Muscle of leg (tissue), 11 donors: ENCODE data around the gene MIA. TPM values are rescaled to one million over a fixed set of nuclear protein-coding genes. Genes with fewer than 3 reads are reported as not detected.
A peak's percentile ranks its signal among the peaks of the same experiment; 100 is the strongest.
"Not testable (repeated sequence)": the region's sequence is repeated elsewhere in the genome, so short reads cannot be mapped to it uniquely, and the experiment has no call there.

ENCODE experiments used
- DNase-seq: peaks from one replicate; pipeline ENCODE4 v3.0.0; 2013
- H3K27ac ChIP-seq: one replicate; pipeline ENCODE4 v1.5.1; 2013; ENCODE audit warnings: mild to moderate bottlenecking, low read length, control low read depth
- H3K27me3 ChIP-seq: one replicate; pipeline ENCODE4 v1.6.1; 2013; ENCODE audit warnings: low read length; ENCODE audit not compliant: control insufficient read depth, insufficient read depth
- H3K36me3 ChIP-seq: one replicate; pipeline ENCODE4 v1.6.1; 2013; ENCODE audit warnings: low read length; ENCODE audit not compliant: control insufficient read depth, insufficient read depth
- H3K4me1 ChIP-seq: one replicate; pipeline ENCODE4 v1.6.1; 2013; ENCODE audit warnings: low read length; ENCODE audit not compliant: control insufficient read depth, insufficient read depth
- H3K4me3 ChIP-seq: one replicate; pipeline ENCODE4 v1.5.1; 2013; ENCODE audit warnings: low read length, control low read depth
- H3K9me3 ChIP-seq: replicated peaks from 2 replicates; pipeline ENCODE4 v1.6.1; 2013; ENCODE audit warnings: low read depth, low read length; ENCODE audit not compliant: control insufficient read depth
- WGBS: methylation state at CpG from one replicate; pipeline ENCODE4 v1.1.5; 2013; ENCODE audit warnings: missing lambda C conversion rate; ENCODE audit not compliant: insufficient coverage; 5-methylcytosine and 5-hydroxymethylcytosine counted together
- polyA plus RNA-seq, 8 donors: library from polyadenylated mRNA; unstranded; fragments of 120-200 nt; gene quantifications; one replicate each; pipeline versions ENCODE4 v1.2.1 to v1.2.3, GENCODE V29; 2013; ENCODE audit warnings: inconsistent platforms in 1 of 8, low replicate concordance in 1 of 8; ENCODE audit not compliant: insufficient read length in 8 of 8, insufficient read depth in 1 of 8
- total RNA-seq: library from RNA; stranded (reverse); fragments of 120-200 nt; gene quantifications from one replicate; pipeline ENCODE4 v1.2.4, GENCODE V29; 2013

The MIA gene
- total and polyA plus RNA-seq, 9 donors, result 0.67 to 5.9 (median 3.1) TPM; not detected in 1

DNA sequence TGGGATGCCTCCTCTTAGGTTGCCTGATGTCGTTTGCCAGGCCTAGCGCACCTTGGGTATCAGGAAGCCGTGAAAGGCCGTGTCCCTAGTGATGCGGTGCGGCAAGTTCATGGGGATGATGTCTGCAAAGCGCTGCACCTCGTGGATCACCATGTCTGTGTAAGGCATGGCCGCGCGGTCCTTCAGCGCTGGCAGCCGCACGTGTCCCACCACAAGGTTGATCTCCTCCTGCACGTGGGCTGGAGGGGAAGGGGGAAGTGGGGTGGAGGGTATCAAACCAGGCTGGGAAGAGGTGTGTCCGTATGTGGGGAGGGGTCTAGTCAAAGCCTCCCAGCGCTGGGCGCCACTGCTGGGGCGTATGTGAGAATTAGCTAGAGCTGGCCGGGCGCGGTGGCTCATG lies 46.8 kb downstream of the MIA start:
- Histone ChIP-seq H3K36me3 (peaks cover 6% of the 10 kb centered on the region), H3K4me3 (no peak overlapping the region), H3K27me3 (no peaks in the 10 kb centered on the region), H3K27ac (no peak overlapping the region), H3K4me1 (peaks cover 11% of the 10 kb centered on the region), H3K9me3 (no peaks in the 10 kb centered on the region)
- 81% methylated on average over 17 of the region's 22 CpGs for WGBS
- no peak for DNase-seq

GRCh38 chr19:40822704-40823553 lies 47.6 kb downstream of the MIA start:
- DNase-seq, result peak; percentile 16
- not testable (repeated sequence) for H3K27ac ChIP-seq, H3K9me3 ChIP-seq, H3K36me3 ChIP-seq, H3K27me3 ChIP-seq, H3K4me3 ChIP-seq
- WGBS, result 50% methylated on average over 2 of the region's 9 CpGs
- H3K4me1 ChIP-seq, result peaks cover 11% of the 10 kb centered on the region

- H3K27me3 ChIP-seq, H3K36me3 ChIP-seq, H3K4me3 ChIP-seq, H3K9me3 ChIP-seq, DNase-seq, H3K4me1 ChIP-seq, H3K27ac ChIP-seq: not testable (repeated sequence)
- WGBS, result 86% methylated on average over 8 of the region's 16 CpGs
Observed at GRCh38 chr19:40824916-40825315, 49.6 kb downstream of the MIA start.

DNA sequence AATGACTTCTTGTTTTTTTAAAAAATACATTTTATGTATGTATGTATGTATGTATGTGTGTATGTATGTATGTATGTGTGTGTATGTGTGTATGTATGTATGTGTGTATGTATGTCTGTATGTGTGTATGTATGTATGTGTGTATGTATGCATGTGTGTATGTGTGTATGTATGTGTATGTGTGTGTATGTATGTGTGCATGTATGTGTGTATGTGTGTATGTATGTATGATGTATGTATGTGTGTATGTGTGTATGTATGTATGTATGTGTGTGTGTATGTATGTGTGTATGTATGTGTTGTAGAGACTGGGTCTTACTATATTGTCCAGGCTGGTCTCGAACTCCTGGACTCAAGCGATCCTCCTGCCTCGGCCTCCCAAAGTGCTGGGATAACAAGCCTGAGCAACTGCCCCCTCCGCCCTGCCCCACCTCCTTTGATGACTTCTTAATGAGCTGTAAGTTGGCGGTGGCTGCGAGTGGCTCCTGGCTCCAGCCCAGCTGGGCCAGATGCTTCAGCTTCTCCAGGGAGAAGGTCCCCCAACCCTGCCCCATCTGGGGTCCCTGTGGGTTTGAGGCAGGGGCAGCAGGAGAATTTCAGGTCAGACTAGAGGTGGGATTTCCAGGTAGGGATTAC lies 50.3 kb downstream of the MIA start:
- not testable (repeated sequence) for H3K27ac ChIP-seq, H3K9me3 ChIP-seq, H3K4me3 ChIP-seq, H3K36me3 ChIP-seq, DNase-seq, H3K4me1 ChIP-seq, H3K27me3 ChIP-seq
- WGBS, result no CpG with 5 or more reads among the region's 6 CpGs

DNA sequence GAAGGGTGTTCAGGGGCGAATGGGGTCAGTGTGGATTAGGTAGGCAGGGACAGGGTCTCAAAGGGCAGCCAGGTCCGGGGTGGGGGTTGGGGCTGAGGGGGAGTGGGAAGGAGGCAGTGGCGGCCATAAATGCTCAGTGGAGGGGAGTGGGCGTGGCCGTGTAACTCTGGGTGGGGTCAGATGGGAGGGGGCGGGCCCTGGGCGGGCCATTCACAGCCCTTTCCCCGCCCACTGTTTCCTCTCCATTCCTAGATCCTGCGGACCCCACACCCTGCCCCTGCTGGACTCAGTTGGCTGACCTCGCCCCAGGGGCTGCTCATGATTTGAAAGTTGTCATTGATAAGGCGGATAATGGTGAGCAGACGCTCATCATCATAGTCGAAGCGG lies 51.0 kb downstream of the MIA start:
- H3K27me3 ChIP-seq, H3K36me3 ChIP-seq, H3K4me1 ChIP-seq, H3K9me3 ChIP-seq, H3K27ac ChIP-seq, H3K4me3 ChIP-seq, DNase-seq: not testable (repeated sequence)
- WGBS, result 91% methylated on average over 6 of the region's 14 CpGs

DNA sequence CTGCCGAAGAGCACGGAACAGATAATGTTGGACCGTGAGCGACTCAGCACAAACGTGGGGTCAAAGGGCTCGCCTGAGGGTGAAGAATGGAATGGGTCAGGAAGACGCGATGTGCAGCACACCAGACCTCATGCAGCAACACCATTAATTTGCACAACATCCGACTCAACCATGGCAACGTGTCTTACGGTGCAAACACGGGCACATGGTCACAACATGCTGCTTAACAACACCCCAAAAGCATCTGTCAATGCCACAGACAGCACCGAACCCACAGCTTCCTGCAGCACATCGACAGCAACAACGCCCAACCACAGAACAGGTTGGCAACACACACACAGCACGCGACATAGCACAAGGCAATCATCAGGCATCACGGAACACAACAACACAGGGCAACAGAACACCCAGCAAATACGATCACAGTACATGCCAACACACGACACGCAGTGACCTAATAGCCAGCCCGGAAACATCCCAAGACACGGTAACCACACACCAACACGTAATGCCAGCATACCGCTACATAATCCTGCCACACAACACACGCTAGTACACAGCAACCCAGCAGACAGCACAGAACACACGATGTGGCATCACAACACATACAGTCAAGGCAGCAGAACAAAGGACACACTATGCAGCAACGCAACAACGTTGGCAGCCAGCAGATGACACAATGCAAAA lies 51.5 kb downstream of the MIA start:
- WGBS, result 84% methylated on average over 20 of the region's 29 CpGs
- not testable (repeated sequence) for H3K9me3 ChIP-seq, H3K27ac ChIP-seq, H3K4me3 ChIP-seq, DNase-seq, H3K4me1 ChIP-seq, H3K27me3 ChIP-seq, H3K36me3 ChIP-seq

Other genes with a start within 250 kb of the MIA start
- 8.2 TPM for gene SHKBP1, start 198.6 kb upstream of the MIA start, total RNA-seq
- gene SHKBP1, start 198.6 kb upstream of the MIA start, polyA plus RNA-seq, result 10 to 100 TPM; 18.6 to 29.8 (median 21.6) TPM
- 69.6 TPM for gene LTBP4, start 174.2 kb upstream of the MIA start, total RNA-seq
- 100 to 1,000 TPM; 209 to 383 (median 313) TPM for gene LTBP4, start 174.2 kb upstream of the MIA start, polyA plus RNA-seq
- gene NUMBL, start 84.9 kb upstream of the MIA start, total RNA-seq, result 14.6 TPM
- gene NUMBL, start 84.9 kb upstream of the MIA start, polyA plus RNA-seq, result 10 to 100 TPM; 26.7 to 39.5 (median 33.5) TPM
- gene COQ8B, start 58.6 kb upstream of the MIA start, total RNA-seq, result 18.2 TPM
- 10 to 100 TPM; 19.4 to 26.5 (median 23.6) TPM for gene COQ8B, start 58.6 kb upstream of the MIA start, polyA plus RNA-seq
- 8.2 TPM for gene ITPKC, start 58.4 kb upstream of the MIA start, total RNA-seq
- gene ITPKC, start 58.4 kb upstream of the MIA start, polyA plus RNA-seq, result 10 to 100 TPM in 7 of 8 donors, 1 to 10 TPM in 1; 8.2 to 13.0 (median 11.5) TPM
- gene ACTMAP, start 25.0 kb upstream of the MIA start, total RNA-seq, result 1.2 TPM
- gene ACTMAP, start 25.0 kb upstream of the MIA start, polyA plus RNA-seq, result 10 to 100 TPM in 6 of 8 donors, 1 to 10 TPM in 2; 7.8 to 13.0 (median 11.2) TPM
- 27.0 TPM for gene SNRPA, start 24.3 kb upstream of the MIA start, total RNA-seq
- 10 to 100 TPM; 56.2 to 88.4 (median 74.5) TPM for gene SNRPA, start 24.3 kb upstream of the MIA start, polyA plus RNA-seq
- 6.0 TPM for gene RAB4B, start 2.7 kb downstream of the MIA start, total RNA-seq
- 10 to 100 TPM in 3 of 8 donors, 1 to 10 TPM in 5; 7.2 to 11.0 (median 9.6) TPM for gene RAB4B, start 2.7 kb downstream of the MIA start, polyA plus RNA-seq
- gene EGLN2, start 23.7 kb downstream of the MIA start, total RNA-seq, result 52.0 TPM
- 10 to 100 TPM; 46.8 to 58.7 (median 52.4) TPM for gene EGLN2, start 23.7 kb downstream of the MIA start, polyA plus RNA-seq
- not detected for gene CYP2A6, start 74.9 kb downstream of the MIA start, total RNA-seq
- gene CYP2A6, start 74.9 kb downstream of the MIA start, polyA plus RNA-seq, result under 1 TPM in 1 of 8 donors, not detected in 7; 0.12 TPM
- not detected for gene CYP2A7, start 106.7 kb downstream of the MIA start, total RNA-seq
- gene CYP2A7, start 106.7 kb downstream of the MIA start, polyA plus RNA-seq, result under 1 TPM in 2 of 8 donors, not detected in 6; 0.05 to 0.19 TPM
- gene CYP2B6, start 215.8 kb downstream of the MIA start, total RNA-seq, result not detected
- under 1 TPM in 2 of 8 donors, not detected in 6; 0.31 to 0.33 TPM for gene CYP2B6, start 215.8 kb downstream of the MIA start, polyA plus RNA-seq